HFF-Myc (cell line): ENCODE measurements around the gene RUNX1.

ENCODE experiments used
- DNase-seq: peaks from one replicate; pipeline ENCODE4 v3.0.0-alpha.2; 2011; ENCODE audit warnings: low read depth; ENCODE audit errors: extremely low read depth
- H3K4me3 ChIP-seq: replicated peaks from 2 replicates; pipeline ENCODE4 v1.5.1; 2011; ENCODE audit warnings: low read depth, mild to moderate bottlenecking, control low read depth, low read length
- CTCF ChIP-seq: IDR thresholded peaks from 2 replicates; pipeline ENCODE4 v1.5.1; 2012; ENCODE audit warnings: mild to moderate bottlenecking, low read depth, low read length, control low read depth; ENCODE audit errors: missing control alignments

Gene RUNX1

GRCh38 chr21:34833465-34833864, 215.6 kb downstream of the RUNX1 start:
- H3K4me3 ChIP-seq = no peak overlapping the region
- no peak for DNase-seq
- no peak for TF ChIP-seq CTCF

GRCh38 chr21:34830386-34831170, 218.5 kb downstream of the RUNX1 start:
- no peak for TF ChIP-seq CTCF
- DNase-seq = no peak
- no peak overlapping the region for H3K4me3 ChIP-seq

GRCh38 chr21:34827445-34828235, 221.5 kb downstream of the RUNX1 start:
- TF ChIP-seq CTCF = no peak
- H3K4me3 ChIP-seq = no peak overlapping the region
- no peak for DNase-seq

GRCh38 chr21:34826836-34827235, 222.3 kb downstream of the RUNX1 start:
- H3K4me3 ChIP-seq = no peak overlapping the region
- no peak for DNase-seq
- TF ChIP-seq CTCF = no peak

GRCh38 chr21:34825948-34826548, 223.1 kb downstream of the RUNX1 start:
- TF ChIP-seq CTCF = no peak
- no peak for DNase-seq
- no peak overlapping the region for H3K4me3 ChIP-seq

- TF ChIP-seq CTCF = no peak
- no peak for DNase-seq
- H3K4me3 ChIP-seq = no peak overlapping the region
These were observed 224.0 kb downstream of the RUNX1 start for GRCh38 chr21:34825101-34825500.
